SIG-M5 (cell line): ENCODE measurements around the gene ATP7B.

Experiments used
- DNase-seq: peaks from one replicate; lab custom pipeline; 2025; lab: John Stamatoyannopoulos, UW

ATP7B gene

GRCh38 chr13:51894239-51894638, 117.0 kb downstream of the ATP7B start:
- no peak for DNase-seq

- DNase-seq = no peak
Measured at GRCh38 chr13:51892657-51893056, 118.6 kb downstream of the ATP7B start.

- no peak for DNase-seq
Measured at GRCh38 chr13:51887468-51887867, 123.8 kb downstream of the ATP7B start.

GRCh38 chr13:51885651-51886050, 125.6 kb downstream of the ATP7B start:
- DNase-seq = no peak

- no peak for DNase-seq
Measured at GRCh38 chr13:51883226-51883600, 128.0 kb downstream of the ATP7B start.
